ENCODE measurements around the gene GOSR1.

DNA sequence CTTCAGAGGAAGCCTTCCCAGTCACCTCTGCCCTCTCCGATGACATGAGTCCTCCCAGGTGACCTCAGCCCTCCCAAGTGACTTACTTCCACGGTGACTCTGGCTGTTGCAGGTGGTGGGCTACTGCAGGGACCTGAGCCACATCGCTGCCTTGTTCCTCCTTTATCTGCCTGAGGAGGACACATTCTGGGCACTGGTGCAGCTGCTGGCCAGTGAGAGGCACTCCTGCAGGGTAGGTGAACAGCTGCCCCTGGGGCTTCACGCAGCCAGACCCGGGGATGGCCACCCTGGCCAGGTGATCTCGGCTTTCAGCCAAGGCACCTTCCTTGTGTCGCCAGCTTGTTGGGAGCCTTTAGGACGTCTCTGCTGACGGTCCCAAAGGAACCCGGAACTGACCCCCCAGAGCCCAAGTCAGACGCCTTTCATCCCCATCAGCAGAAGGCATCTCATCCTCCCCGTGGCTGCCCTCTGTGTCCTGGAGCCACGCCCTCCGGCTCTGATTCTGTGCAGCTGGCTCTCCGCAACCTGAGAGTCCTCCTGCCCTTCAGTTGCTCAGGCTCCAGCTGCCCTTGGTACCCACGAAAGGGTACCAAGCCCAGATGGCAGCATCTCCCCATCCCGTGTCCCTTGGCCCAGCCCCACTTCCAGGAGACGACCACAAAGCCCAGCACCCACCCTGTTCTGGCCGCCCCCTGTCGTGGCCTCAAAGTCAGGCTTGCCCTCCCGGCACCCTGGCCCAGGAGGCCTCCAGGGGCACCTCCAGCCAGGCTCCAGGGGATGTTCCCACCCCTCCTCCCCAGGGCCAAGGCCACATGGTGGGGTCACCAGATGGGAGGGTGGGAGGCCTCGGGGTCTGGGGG is 81.7 kb downstream of the GOSR1 start:
- TF ChIP-seq, protein P1, sequence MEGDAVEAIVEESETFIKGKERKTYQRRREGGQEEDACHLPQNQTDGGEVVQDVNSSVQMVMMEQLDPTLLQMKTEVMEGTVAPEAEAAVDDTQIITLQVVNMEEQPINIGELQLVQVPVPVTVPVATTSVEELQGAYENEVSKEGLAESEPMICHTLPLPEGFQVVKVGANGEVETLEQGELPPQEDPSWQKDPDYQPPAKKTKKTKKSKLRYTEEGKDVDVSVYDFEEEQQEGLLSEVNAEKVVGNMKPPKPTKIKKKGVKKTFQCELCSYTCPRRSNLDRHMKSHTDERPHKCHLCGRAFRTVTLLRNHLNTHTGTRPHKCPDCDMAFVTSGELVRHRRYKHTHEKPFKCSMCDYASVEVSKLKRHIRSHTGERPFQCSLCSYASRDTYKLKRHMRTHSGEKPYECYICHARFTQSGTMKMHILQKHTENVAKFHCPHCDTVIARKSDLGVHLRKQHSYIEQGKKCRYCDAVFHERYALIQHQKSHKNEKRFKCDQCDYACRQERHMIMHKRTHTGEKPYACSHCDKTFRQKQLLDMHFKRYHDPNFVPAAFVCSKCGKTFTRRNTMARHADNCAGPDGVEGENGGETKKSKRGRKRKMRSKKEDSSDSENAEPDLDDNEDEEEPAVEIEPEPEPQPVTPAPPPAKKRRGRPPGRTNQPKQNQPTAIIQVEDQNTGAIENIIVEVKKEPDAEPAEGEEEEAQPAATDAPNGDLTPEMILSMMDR (IDR thresholded peaks at IDR 0.05; ENCODE audit: insufficient read depth, low read length, poor library complexity, severe bottlenecking) = no peak
- TF ChIP-seq EZH2phosphoT487 (conservative IDR thresholded peaks at IDR 0.05; ENCODE audit: low read length) = no peak
